HCT116 (cell line): ENCODE measurements around the gene COX18. TPM values are rescaled to one million over a fixed set of nuclear protein-coding genes. Genes with fewer than 3 reads are reported as not detected.

Source experiments
- ATAC-seq: fragments of 200-7000 bp; cut with Tn5 transposase; 2 replicates; pipeline ENCODE4 v1.9.1; 2020; ENCODE audit warnings: mild to moderate bottlenecking, moderate library complexity
- BruUV-seq: library from RNA; stranded (reverse); fragments of 400-500 nt; replicated peaks from 2 replicates; lab custom pipeline; 2021; lab: Mats Ljungman, UMichigan
- CTCF ChIA-PET: fragments of 300-600 bp; sonication (Branson Sonifier 250); formaldehyde crosslinking; loops from one replicate; lab custom pipeline; 2021; ENCODE audit warnings: antibody characterized with exemption; lab: Charles Lee
- POLR2A ChIA-PET: fragments of 300-600, 350-600 bp; sonication (Branson Sonifier 250); formaldehyde crosslinking; loops from one replicate; lab custom pipeline; 2021; ENCODE audit warnings: antibody characterized with exemption; lab: Charles Lee
- RAD21 ChIA-PET, 2 experiments: fragments of 300-600 bp; sonication (Branson Sonifier 250); formaldehyde crosslinking; loops; one replicate each; lab custom pipeline; 2023; ENCODE audit warnings: low total read pairs in 2 of 2; ENCODE audit not compliant: uncharacterized antibody in 2 of 2, unreplicated experiment in 2 of 2, low non-redundant PET in 1 of 2; lab: Charles Lee
- DNase-seq: peaks from one replicate; pipeline ENCODE4 v3.0.0-alpha.2; 2010; ENCODE audit warnings: low read depth, low spot score
- H2AFZ ChIP-seq: fragments of 200-600 bp; shearing (Covaris generic), sonication (generic); 2 replicates; pipeline ENCODE4 v1.6.1; 2017; ENCODE audit warnings: low read depth, mixed run types, mixed read lengths, antibody characterized with exemption, low read length; ENCODE audit not compliant: poor library complexity, severe bottlenecking
- H3K27ac ChIP-seq: 2 replicates; pipeline ENCODE4 v1.5.1; 2012; ENCODE audit warnings: low read depth, low read length
- H3K27me3 ChIP-seq: fragments of 200-600 bp; sonication (generic); 2 replicates; pipeline ENCODE4 v1.6.1; 2016; ENCODE audit warnings: mixed run types, low read length, mixed read lengths; ENCODE audit not compliant: insufficient read depth
- H3K36me3 ChIP-seq, 2 experiments: fragments of 200-500 bp in 1 of 2; fragments of 200-600 bp in 1 of 2; sonication (Bioruptor generic) in 1 of 2; sonication (generic) in 1 of 2; 2 replicates each; pipeline versions ENCODE4 v1.5.1 to v1.6.1; 2014 to 2016; ENCODE audit warnings: low read length in 2 of 2, inconsistent platforms in 1 of 2, mixed read lengths in 1 of 2, mixed run types in 1 of 2; ENCODE audit not compliant: insufficient read depth in 2 of 2, control insufficient read depth in 1 of 2
- H3K4me1 ChIP-seq, 2 experiments: fragments of 200-600 bp in 1 of 2; sonication (generic) in 1 of 2; 2 replicates each; pipeline versions ENCODE4 v1.5.1 to v1.6.1; 2012 to 2017; ENCODE audit warnings: low read length in 2 of 2, inconsistent platforms in 1 of 2, mild to moderate bottlenecking in 1 of 2, mixed read lengths in 1 of 2, mixed run types in 1 of 2, moderate library complexity in 1 of 2; ENCODE audit not compliant: insufficient read depth in 2 of 2, control insufficient read depth in 1 of 2
- H3K4me2 ChIP-seq: fragments of 200-600 bp; sonication (generic); 2 replicates; pipeline ENCODE4 v1.6.1; 2017; ENCODE audit warnings: mixed run types, low read length, mixed read lengths
- H3K4me3 ChIP-seq, 2 experiments: fragments of 200-600 bp in 1 of 2; sonication (generic) in 1 of 2; replicated peaks in 1 of 2; 2 replicates each; pipeline ENCODE4 v1.5.1; 2011 to 2016; ENCODE audit warnings: low read length in 2 of 2, control low read depth in 1 of 2, low read depth in 1 of 2, mild to moderate bottlenecking in 1 of 2, mixed read lengths in 1 of 2, mixed run types in 1 of 2
- H3K79me2 ChIP-seq: fragments of 200-600 bp; sonication (generic); 2 replicates; pipeline ENCODE4 v1.6.1; 2017; ENCODE audit warnings: mild to moderate bottlenecking, mixed run types, low read length, moderate library complexity, mixed read lengths; ENCODE audit not compliant: insufficient read depth
- H3K9ac ChIP-seq: fragments of 200-600 bp; sonication (generic); 2 replicates; pipeline ENCODE4 v1.6.1; 2016; ENCODE audit warnings: low read length, mixed read lengths
- H3K9me2 ChIP-seq: fragments of 200-600 bp; sonication (generic), shearing (Covaris generic); 2 replicates; pipeline ENCODE4 v1.6.1; 2017; ENCODE audit warnings: mixed run types, mild to moderate bottlenecking, moderate library complexity; ENCODE audit not compliant: insufficient read depth
- H3K9me3 ChIP-seq, 2 experiments: fragments of 200-500 bp in 1 of 2; fragments of 200-600 bp in 1 of 2; sonication (Bioruptor generic) in 1 of 2; sonication (generic) in 1 of 2; 2 replicates each; pipeline ENCODE4 v1.6.1; 2014 to 2017; ENCODE audit warnings: low read length in 2 of 2, mixed read lengths in 2 of 2, inconsistent platforms in 1 of 2, low read depth in 1 of 2, mild to moderate bottlenecking in 1 of 2, mixed run types in 1 of 2, moderate library complexity in 1 of 2; ENCODE audit not compliant: control insufficient read depth in 1 of 2, insufficient read depth in 1 of 2
- H4K20me1 ChIP-seq: fragments of 200-600 bp; sonication (generic), shearing (Covaris generic); 2 replicates; pipeline ENCODE4 v1.6.1; 2017; ENCODE audit warnings: mixed run types, mild to moderate bottlenecking, moderate library complexity; ENCODE audit not compliant: insufficient read depth
- ATF3 ChIP-seq: IDR thresholded peaks from 2 replicates; pipeline ENCODE4 v1.6.1; 2012
- CEBPB ChIP-seq: IDR thresholded peaks from 2 replicates; pipeline ENCODE4 v1.6.1; 2012; ENCODE audit warnings: low read depth
- CTCF ChIP-seq, 3 experiments: fragments of 200-600 bp in 1 of 3; sonication (generic) in 1 of 3; IDR thresholded peaks in 2 of 3; conservative IDR thresholded peaks in 1 of 3; 2 replicates each; pipeline ENCODE4 v1.5.1; 2012 to 2017; ENCODE audit warnings: low read depth in 2 of 3, low read length in 2 of 3, antibody characterized with exemption in 1 of 3, borderline replicate concordance in 1 of 3, control low read depth in 1 of 3, mild to moderate bottlenecking in 1 of 3, mixed read lengths in 1 of 3, mixed run types in 1 of 3, moderate library complexity in 1 of 3; ENCODE audit not compliant: insufficient read depth in 1 of 3
- EGR1 ChIP-seq: IDR thresholded peaks from 2 replicates; pipeline ENCODE4 v1.6.1; 2012; ENCODE audit warnings: low read depth
- ELF1 ChIP-seq: IDR thresholded peaks from 2 replicates; pipeline ENCODE4 v1.6.1; 2012; ENCODE audit warnings: low read depth, borderline replicate concordance
- EZH2 ChIP-seq: fragments of 200-600 bp; sonication (generic); IDR thresholded peaks from 2 replicates; pipeline ENCODE4 v1.6.1; 2017; ENCODE audit warnings: antibody characterized with exemption, mixed run types
- EZH2phosphoT487 ChIP-seq: fragments of 200-600 bp; IDR thresholded peaks from 2 replicates; pipeline ENCODE4 v1.6.1; 2018; ENCODE audit warnings: antibody characterized with exemption, borderline replicate concordance
- FOSL1 ChIP-seq: IDR thresholded peaks from 2 replicates; pipeline ENCODE4 v1.6.1; 2012; ENCODE audit warnings: low read depth
- POLR2A ChIP-seq: IDR thresholded peaks from 2 replicates; pipeline ENCODE4 v1.7.0; 2011; ENCODE audit warnings: borderline replicate concordance; ENCODE audit not compliant: insufficient read depth, insufficient read length; ENCODE audit errors: extremely low read depth
- RAD21 ChIP-seq: IDR thresholded peaks from 2 replicates; pipeline ENCODE4 v1.6.1; 2012; ENCODE audit warnings: low read depth, mild to moderate bottlenecking
- REST ChIP-seq: IDR thresholded peaks from 2 replicates; pipeline ENCODE4 v1.6.1; 2012; ENCODE audit warnings: low read depth
- SIN3A ChIP-seq: IDR thresholded peaks from 2 replicates; pipeline ENCODE4 v1.6.1; 2012; ENCODE audit warnings: low read depth
- SP1 ChIP-seq: IDR thresholded peaks from 2 replicates; pipeline ENCODE4 v1.6.1; 2012; ENCODE audit warnings: low read depth
- SRF ChIP-seq: IDR thresholded peaks from 2 replicates; pipeline ENCODE4 v1.6.1; 2012; ENCODE audit warnings: low read depth
- YY1 ChIP-seq: IDR thresholded peaks from 2 replicates; pipeline ENCODE4 v1.6.1; 2011; ENCODE audit warnings: low read length, low read depth, moderate library complexity, mild to moderate bottlenecking; ENCODE audit not compliant: insufficient replicate concordance; ENCODE audit errors: extremely low read depth
- ZFX ChIP-seq: fragments of 450-650 bp; IDR thresholded peaks from 2 replicates; pipeline ENCODE4 v1.6.1; 2017
- ZNF274 ChIP-seq: fragments of 200-500 bp; sonication (Bioruptor generic); IDR thresholded peaks from 2 replicates; pipeline ENCODE4 v1.6.1; 2014; ENCODE audit warnings: mild to moderate bottlenecking, low read depth, low read length, inconsistent platforms
- intact Hi-C: fragments of 100-400 bp; cut with micrococcal nuclease; formaldehyde crosslinking; loops from 2 replicates; pipeline ENCODE4 v1.10.0; 2022
- total RNA-seq: library from RNA; stranded (reverse); gene quantifications from one replicate; pipeline ENCODE4 v1.2.1, GENCODE V29; 2021; ENCODE audit not compliant: unreplicated experiment
- TF ChIP-seq, protein P1 (sequence below): IDR thresholded peaks from 2 replicates; pipeline ENCODE4 v1.6.1; 2012
- TF ChIP-seq, protein P2 (sequence below): IDR thresholded peaks from 2 replicates; pipeline ENCODE4 v1.6.1; 2011; ENCODE audit warnings: mild to moderate bottlenecking, low read length, moderate library complexity; ENCODE audit not compliant: insufficient replicate concordance; ENCODE audit errors: extremely low read depth

COX18 gene
- total RNA-seq, 1 experiment from 2014 or later: 12.5 TPM

GRCh38 chr4:73053974-73054480 is 15.5 kb downstream of the COX18 start:
- Histone ChIP-seq H3K36me3 (peaks cover 2 to 5% of the 10 kb centered on the region in 2 experiments; a peak in 1 of 4 replicates), H3K9me3 (no peaks in the 10 kb centered on the region), H3K9ac (no peak overlapping the region), H3K4me2 (no peak overlapping the region), H3K4me3 (no peak overlapping the region), H3K27ac (no peak overlapping the region), H4K20me1 (no peaks in the 10 kb centered on the region), H3K4me1 (no peaks in the 10 kb centered on the region), H3K79me2 (no peaks in the 10 kb centered on the region), H3K9me2 (no peaks in the 10 kb centered on the region), H3K27me3 (no peaks in the 10 kb centered on the region), H2AFZ (no peak overlapping the region)
- RAD21 ChIA-PET: no interaction called here
- no TSS peak for BruUV-seq
- CTCF ChIA-PET: no interaction called here
- ATAC-seq (no peak), DNase-seq (no peak)
- TF ChIP-seq EZH2 (no peak), SP1 (no peak), CEBPB (no peak), YY1 (no peak), CTCF (IDR thresholded peaks at IDR 0.05 in 2 of 3, conservative IDR thresholded peaks at IDR 0.05 in 1 of 3; ENCODE audit: borderline replicate concordance in 1 of 3, insufficient read depth in 1 of 3, low read depth in 2 of 3, low read length in 2 of 3) (no peak), FOSL1 (no peak), ATF3 (no peak), REST (no peak), ZNF274 (no peak), EZH2phosphoT487 (no peak), ZFX (no peak), SIN3A (no peak), ELF1 (no peak), EGR1 (no peak), RAD21 (no peak), SRF (no peak), POLR2A (no peak)
- TF ChIP-seq, protein P1, sequence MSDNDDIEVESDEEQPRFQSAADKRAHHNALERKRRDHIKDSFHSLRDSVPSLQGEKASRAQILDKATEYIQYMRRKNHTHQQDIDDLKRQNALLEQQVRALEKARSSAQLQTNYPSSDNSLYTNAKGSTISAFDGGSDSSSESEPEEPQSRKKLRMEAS: no peak
- TF ChIP-seq, protein P2, sequence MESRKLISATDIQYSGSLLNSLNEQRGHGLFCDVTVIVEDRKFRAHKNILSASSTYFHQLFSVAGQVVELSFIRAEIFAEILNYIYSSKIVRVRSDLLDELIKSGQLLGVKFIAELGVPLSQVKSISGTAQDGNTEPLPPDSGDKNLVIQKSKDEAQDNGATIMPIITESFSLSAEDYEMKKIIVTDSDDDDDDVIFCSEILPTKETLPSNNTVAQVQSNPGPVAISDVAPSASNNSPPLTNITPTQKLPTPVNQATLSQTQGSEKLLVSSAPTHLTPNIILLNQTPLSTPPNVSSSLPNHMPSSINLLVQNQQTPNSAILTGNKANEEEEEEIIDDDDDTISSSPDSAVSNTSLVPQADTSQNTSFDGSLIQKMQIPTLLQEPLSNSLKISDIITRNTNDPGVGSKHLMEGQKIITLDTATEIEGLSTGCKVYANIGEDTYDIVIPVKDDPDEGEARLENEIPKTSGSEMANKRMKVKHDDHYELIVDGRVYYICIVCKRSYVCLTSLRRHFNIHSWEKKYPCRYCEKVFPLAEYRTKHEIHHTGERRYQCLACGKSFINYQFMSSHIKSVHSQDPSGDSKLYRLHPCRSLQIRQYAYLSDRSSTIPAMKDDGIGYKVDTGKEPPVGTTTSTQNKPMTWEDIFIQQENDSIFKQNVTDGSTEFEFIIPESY: no peak
- intact Hi-C loops: no loop called here
- POLR2A ChIA-PET: no interaction called here
